Lower leg skin (tissue), 3 donors: Measurements from ENCODE around the gene ZNF580.

Experiments used
- CTCF ChIP-seq, 3 donors: fragments of 450-650 bp; IDR thresholded peaks; one replicate each; pipeline ENCODE4 v1.5.1; 2016; ENCODE audit warnings: antibody characterized with exemption in 3 of 3, mild to moderate bottlenecking in 3 of 3, moderate library complexity in 2 of 3
- POLR2A ChIP-seq, 2 donors: fragments of 450-650 bp; IDR thresholded peaks; one replicate each; pipeline ENCODE4 v1.6.1; 2016 to 2017; ENCODE audit warnings: antibody characterized with exemption in 2 of 2, mild to moderate bottlenecking in 1 of 2, moderate library complexity in 1 of 2

GRCh38 chr19:55640577-55641425 is at the start of gene ZNF580:
- TF ChIP-seq CTCF (IDR thresholded peaks at IDR 0.05) (no peak), POLR2A (IDR thresholded peaks at IDR 0.05) (no peak)
